C4-2B (cell line): ENCODE data around the gene C2CD3.

ENCODE experiments used
- H3K27ac ChIP-seq: fragments of 450-650 bp; 2 replicates; pipeline ENCODE4 v1.5.1; 2017
- ZFX ChIP-seq: fragments of 450-650 bp; IDR thresholded peaks from 2 replicates; pipeline ENCODE4 v1.6.1; 2017
- TF ChIP-seq, protein P1 (sequence below): fragments of 450-650 bp; conservative IDR thresholded peaks from 2 replicates; pipeline ENCODE4 v1.5.1; 2017; ENCODE audit warnings: mild to moderate bottlenecking

Gene C2CD3

DNA sequence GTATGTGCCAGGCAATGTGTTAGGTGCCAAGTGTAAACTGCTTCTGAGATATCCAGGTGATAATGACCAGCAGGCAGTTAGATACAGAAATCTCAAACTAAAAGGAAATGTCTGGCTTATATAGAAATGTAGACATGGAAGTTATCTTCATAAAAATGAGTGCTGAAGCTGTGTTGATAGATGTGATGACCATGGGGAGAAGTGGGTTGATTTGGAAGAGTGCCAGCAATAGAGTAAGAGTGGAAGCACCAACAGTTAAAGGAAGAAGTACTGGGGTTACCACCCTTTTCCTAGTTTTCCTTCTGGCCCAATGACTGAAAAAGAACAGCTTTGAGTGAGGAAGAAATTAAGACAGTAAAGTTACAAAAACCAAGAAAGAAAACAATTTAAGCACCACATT, 68.5 kb downstream of the C2CD3 start:
- TF ChIP-seq, protein P1, sequence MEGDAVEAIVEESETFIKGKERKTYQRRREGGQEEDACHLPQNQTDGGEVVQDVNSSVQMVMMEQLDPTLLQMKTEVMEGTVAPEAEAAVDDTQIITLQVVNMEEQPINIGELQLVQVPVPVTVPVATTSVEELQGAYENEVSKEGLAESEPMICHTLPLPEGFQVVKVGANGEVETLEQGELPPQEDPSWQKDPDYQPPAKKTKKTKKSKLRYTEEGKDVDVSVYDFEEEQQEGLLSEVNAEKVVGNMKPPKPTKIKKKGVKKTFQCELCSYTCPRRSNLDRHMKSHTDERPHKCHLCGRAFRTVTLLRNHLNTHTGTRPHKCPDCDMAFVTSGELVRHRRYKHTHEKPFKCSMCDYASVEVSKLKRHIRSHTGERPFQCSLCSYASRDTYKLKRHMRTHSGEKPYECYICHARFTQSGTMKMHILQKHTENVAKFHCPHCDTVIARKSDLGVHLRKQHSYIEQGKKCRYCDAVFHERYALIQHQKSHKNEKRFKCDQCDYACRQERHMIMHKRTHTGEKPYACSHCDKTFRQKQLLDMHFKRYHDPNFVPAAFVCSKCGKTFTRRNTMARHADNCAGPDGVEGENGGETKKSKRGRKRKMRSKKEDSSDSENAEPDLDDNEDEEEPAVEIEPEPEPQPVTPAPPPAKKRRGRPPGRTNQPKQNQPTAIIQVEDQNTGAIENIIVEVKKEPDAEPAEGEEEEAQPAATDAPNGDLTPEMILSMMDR = no peak
- no peak for TF ChIP-seq ZFX
- no peak overlapping the region for H3K27ac ChIP-seq

DNA sequence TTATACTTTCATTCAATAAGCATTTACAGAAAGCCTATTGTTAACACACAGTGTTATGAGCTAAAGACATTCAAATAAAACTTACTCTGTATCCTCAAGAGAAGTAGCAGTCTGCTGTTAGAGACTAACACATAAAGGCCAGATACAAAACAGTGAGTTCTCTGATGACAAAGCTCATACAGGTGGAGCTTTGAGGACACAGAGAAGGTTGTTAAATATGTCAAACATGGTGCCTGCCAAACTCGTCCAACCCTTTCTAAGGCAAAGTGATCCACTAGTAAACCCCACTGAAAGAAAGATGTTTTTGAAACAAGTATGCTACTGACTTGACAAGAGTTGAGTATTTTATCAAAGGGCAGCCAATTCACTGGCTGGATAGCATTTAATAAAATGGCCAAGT, 70.1 kb downstream of the C2CD3 start:
- TF ChIP-seq, protein P1 = no peak
- no peak for TF ChIP-seq ZFX
- H3K27ac ChIP-seq = no peak overlapping the region

- no peak overlapping the region for H3K27ac ChIP-seq
- no peak for TF ChIP-seq ZFX
- TF ChIP-seq, protein P1 = no peak
These were observed 70.6 kb downstream of the C2CD3 start for GRCh38 chr11:74100231-74100630.

DNA sequence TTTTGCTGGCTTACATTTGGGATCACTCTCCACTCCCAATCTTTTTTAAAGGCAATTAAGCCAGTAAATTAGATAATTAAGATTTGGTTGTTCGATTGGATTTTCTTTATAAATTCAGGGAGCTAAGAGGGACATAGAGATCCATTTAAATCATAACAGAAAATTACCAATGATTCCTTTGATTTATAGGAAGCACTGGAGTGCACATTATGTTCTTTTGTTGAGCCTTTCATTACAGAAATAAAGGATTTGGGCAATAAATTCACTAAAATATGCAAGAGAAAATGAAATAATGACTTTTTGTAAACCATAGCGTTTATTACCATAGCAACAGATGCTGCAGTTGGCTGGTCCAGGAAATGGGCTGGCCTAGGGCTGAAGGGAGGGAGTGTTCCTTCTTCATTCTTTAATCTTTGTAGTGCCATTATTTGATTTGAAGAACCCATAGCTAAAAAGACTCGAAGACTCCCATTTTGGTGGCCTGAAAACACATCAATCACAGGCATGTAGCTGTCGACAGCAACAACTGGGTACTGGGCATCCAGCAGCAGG, 73.0 kb downstream of the C2CD3 start:
- no peak for TF ChIP-seq ZFX
- TF ChIP-seq, protein P1 = no peak
- H3K27ac ChIP-seq = no peak overlapping the region

DNA sequence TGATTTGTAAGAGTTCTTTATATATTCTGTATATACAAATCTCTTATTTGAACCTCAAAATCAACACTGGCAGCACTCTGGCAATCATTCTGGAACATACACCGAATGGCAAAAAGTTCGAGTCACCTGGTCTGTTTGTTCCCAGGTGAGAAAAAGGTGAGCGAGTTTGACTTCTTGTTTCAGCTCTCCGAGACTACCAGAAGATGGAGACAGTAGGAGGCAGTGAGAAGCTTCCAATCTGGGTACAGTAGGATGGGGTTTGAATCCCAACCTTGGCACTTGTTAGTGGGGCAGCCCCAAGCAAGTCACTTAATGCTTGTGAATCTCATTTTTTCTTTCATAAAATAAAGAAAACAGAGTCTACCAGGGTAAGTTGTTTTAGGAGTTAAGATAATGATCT, 76.4 kb downstream of the C2CD3 start:
- H3K27ac ChIP-seq = no peak overlapping the region
- TF ChIP-seq, protein P1 = no peak

GRCh38 chr11:74092425-74092824, 78.4 kb downstream of the C2CD3 start:
- H3K27ac ChIP-seq = no peak overlapping the region
- TF ChIP-seq ZFX = no peak
- TF ChIP-seq, protein P1 = no peak

DNA sequence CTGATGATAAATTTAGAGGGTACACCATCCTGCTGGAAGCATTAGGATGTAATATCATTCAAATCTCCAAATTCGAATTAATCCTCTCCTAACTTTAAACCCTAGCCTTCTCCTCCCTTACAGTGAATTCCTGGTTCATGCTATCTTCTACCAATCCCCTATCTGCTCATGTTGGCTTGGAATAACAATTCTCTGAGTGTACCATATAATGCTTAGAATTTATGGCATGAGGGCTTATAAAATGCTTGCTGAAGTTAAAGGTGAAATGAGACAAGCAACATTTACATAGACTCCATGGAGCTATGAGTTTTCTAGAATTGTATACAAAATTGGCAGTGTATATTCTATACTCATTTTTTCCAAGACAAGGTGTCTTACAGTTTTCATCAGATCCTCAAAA, 79.3 kb downstream of the C2CD3 start:
- TF ChIP-seq, protein P1 = no peak
- TF ChIP-seq ZFX = no peak
- no peak overlapping the region for H3K27ac ChIP-seq
